Fibroblast of lung (primary cell): Measurements from ENCODE around the gene PRODH2. TPM values are rescaled to one million over a fixed set of nuclear protein-coding genes. Genes with fewer than 3 reads are reported as not detected.
A peak's percentile ranks its signal among the peaks of the same experiment; 100 is the strongest.

Experiments
- DNase-seq, 2 donors: peaks; one replicate each; pipeline versions ENCODE4 v3.0.0 to v3.0.0-alpha.2; 2010; ENCODE audit warnings: low read depth in 2 of 2
- H2AFZ ChIP-seq: 2 replicates; pipeline ENCODE4 v1.5.1; 2012; ENCODE audit warnings: low read length, control low read depth, inconsistent platforms
- H3K27ac ChIP-seq: 2 replicates; pipeline ENCODE4 v1.5.1; 2011; ENCODE audit warnings: low read length, control low read depth; ENCODE audit not compliant: insufficient read depth
- H3K27me3 ChIP-seq: 2 replicates; pipeline ENCODE4 v1.5.1; 2011; ENCODE audit warnings: mild to moderate bottlenecking, low read length; ENCODE audit not compliant: control insufficient read depth, insufficient read depth
- H3K36me3 ChIP-seq: 2 replicates; pipeline ENCODE4 v1.5.1; 2011; ENCODE audit warnings: low read length; ENCODE audit not compliant: control insufficient read depth, insufficient read depth
- H3K4me1 ChIP-seq: 2 replicates; pipeline ENCODE4 v1.5.1; 2011; ENCODE audit warnings: low read length; ENCODE audit not compliant: control insufficient read depth, insufficient read depth; ENCODE audit errors: extremely low read depth
- H3K4me2 ChIP-seq: 2 replicates; pipeline ENCODE4 v1.5.1; 2011; ENCODE audit warnings: low read length, control low read depth; ENCODE audit not compliant: insufficient read depth; ENCODE audit errors: extremely low read depth
- H3K4me3 ChIP-seq, 4 experiments: fragments of 200-600 bp in 1 of 4; sonication (generic) in 1 of 4; replicated peaks in 1 of 4; 2 replicates each; pipeline ENCODE4 v1.5.1; 2011 to 2016; ENCODE audit warnings: low read length in 4 of 4, low read depth in 3 of 4, mild to moderate bottlenecking in 3 of 4, control low read depth in 2 of 4, inconsistent platforms in 1 of 4, mixed read lengths in 1 of 4; ENCODE audit not compliant: insufficient read depth in 1 of 4; ENCODE audit errors: control extremely low read depth in 1 of 4
- H3K79me2 ChIP-seq: 2 replicates; pipeline ENCODE4 v1.5.1; 2012; ENCODE audit warnings: mild to moderate bottlenecking, low read length, inconsistent platforms; ENCODE audit not compliant: control insufficient read depth, insufficient read depth
- H3K9ac ChIP-seq: 2 replicates; pipeline ENCODE4 v1.5.1; 2011; ENCODE audit warnings: mild to moderate bottlenecking, low read length, control low read depth; ENCODE audit not compliant: insufficient read depth
- H3K9me3 ChIP-seq: 2 replicates; pipeline ENCODE4 v1.5.1; 2012; ENCODE audit warnings: low read depth, low read length; ENCODE audit not compliant: control insufficient read depth, insufficient read depth
- H4K20me1 ChIP-seq: 2 replicates; pipeline ENCODE4 v1.5.1; 2011; ENCODE audit warnings: low read length; ENCODE audit not compliant: control insufficient read depth, insufficient read depth; ENCODE audit errors: extremely low read depth
- EZH2 ChIP-seq: IDR thresholded peaks from 2 replicates; pipeline ENCODE4 v1.5.1; 2012; ENCODE audit warnings: low read length, control low read depth, mild to moderate bottlenecking; ENCODE audit errors: missing control alignments
- polyA plus RNA-seq, 2 donors: library from polyadenylated mRNA; depleted of rRNA in 1 of 2; stranded (reverse) in 1 of 2; unstranded in 1 of 2; fragments of >200 nt; gene quantifications; 2 replicates each; pipeline ENCODE4 v1.2.1, GENCODE V29; 2011 to 2012; ENCODE audit warnings: missing spikeins in 1 of 2
- total RNA-seq: library from RNA; depleted of rRNA; stranded (reverse); fragments of >200 nt; gene quantifications from 2 replicates; pipeline ENCODE4 v1.2.1, GENCODE V29; 2014
- TF ChIP-seq, protein P1 (sequence below), 2 donors: IDR thresholded peaks in 1 of 2; conservative IDR thresholded peaks in 1 of 2; 1 replicate in 1 of 2; 2 replicates in 1 of 2; pipeline ENCODE4 v1.5.1; 2011 to 2012; ENCODE audit warnings: low read length in 2 of 2, control low read depth in 1 of 2, inconsistent platforms in 1 of 2, low read depth in 1 of 2, mild to moderate bottlenecking in 1 of 2

The PRODH2 gene
- total and polyA plus RNA-seq, 2 donors (not counting 1 experiment from before 2014, with no cell fraction given): not detected

DNA sequence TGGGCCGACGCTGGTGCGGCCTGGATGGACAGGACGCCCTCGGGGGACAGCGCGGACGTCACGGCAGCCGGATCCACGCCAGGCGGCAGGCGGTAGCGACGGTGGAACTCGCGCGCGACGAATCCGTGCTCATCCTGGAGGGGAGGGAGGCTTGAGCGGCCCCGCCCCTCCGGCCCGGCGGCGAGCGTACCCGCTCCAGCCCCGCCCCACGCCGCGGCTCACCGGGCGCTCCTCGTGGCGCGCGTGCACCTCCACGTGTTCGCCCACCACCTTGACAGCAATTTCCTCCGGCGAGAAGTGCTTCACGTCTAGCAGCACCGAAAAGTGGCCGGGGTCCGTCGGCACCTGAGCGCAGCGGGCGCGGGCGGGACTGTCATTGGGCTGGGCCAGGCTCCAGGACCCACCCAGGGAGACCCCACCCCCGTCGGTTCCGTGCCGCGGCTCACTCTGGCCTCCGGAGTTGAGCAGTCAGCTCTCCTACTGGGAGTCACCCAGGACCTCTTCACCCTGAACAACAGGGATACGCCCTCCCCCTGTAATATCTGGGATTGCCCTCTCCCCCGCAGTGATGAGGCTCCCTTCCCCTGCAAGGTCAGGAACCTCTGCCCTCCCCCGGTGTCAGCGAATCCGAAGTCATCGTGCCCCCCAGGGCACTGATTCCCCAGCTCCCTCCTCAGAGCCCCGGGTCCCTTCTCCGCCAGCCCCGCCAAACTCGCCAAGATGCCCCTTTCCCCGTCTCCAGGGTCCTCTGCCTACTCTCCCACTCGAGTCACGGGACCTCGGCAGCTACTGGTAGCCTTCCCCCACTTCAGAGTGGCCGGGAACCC is 56.9 kb downstream of the PRODH2 start:
- Histone ChIP-seq H3K9me3 (no peaks in the 10 kb centered on the region), H3K4me3 (peak overlapping the region; percentile 69 to 87 (median 78)), H3K27me3 (no peaks in the 10 kb centered on the region), H4K20me1 (no peaks in the 10 kb centered on the region), H3K9ac (peak overlapping the region; percentile 94), H3K79me2 (peaks cover 22% of the 10 kb centered on the region), H3K4me1 (peaks cover 17% of the 10 kb centered on the region), H2AFZ (no peak overlapping the region), H3K27ac (peak overlapping the region; percentile 99), H3K4me2 (peak overlapping the region; percentile 91), H3K36me3 (peaks cover 27% of the 10 kb centered on the region)
- peak in 1 of 2 donors; percentile 86 for DNase-seq
- TF ChIP-seq, protein P1, sequence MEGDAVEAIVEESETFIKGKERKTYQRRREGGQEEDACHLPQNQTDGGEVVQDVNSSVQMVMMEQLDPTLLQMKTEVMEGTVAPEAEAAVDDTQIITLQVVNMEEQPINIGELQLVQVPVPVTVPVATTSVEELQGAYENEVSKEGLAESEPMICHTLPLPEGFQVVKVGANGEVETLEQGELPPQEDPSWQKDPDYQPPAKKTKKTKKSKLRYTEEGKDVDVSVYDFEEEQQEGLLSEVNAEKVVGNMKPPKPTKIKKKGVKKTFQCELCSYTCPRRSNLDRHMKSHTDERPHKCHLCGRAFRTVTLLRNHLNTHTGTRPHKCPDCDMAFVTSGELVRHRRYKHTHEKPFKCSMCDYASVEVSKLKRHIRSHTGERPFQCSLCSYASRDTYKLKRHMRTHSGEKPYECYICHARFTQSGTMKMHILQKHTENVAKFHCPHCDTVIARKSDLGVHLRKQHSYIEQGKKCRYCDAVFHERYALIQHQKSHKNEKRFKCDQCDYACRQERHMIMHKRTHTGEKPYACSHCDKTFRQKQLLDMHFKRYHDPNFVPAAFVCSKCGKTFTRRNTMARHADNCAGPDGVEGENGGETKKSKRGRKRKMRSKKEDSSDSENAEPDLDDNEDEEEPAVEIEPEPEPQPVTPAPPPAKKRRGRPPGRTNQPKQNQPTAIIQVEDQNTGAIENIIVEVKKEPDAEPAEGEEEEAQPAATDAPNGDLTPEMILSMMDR (conservative IDR thresholded peaks at IDR 0.05 in 1 of 2, IDR thresholded peaks at IDR 0.05 in 1 of 2; ENCODE audit: low read depth in 1 of 2, low read length in 2 of 2): no peak
- TF ChIP-seq EZH2: no peak

GRCh38 chr19:35755131-35755549 is 57.5 kb downstream of the PRODH2 start:
- Histone ChIP-seq H3K27ac (peak overlapping the region; percentile 99), H3K4me2 (peak overlapping the region; percentile 85), H3K79me2 (peaks cover 24% of the 10 kb centered on the region), H3K4me3 (peak overlapping the region; percentile 25 to 83 (median 38)), H3K9ac (peak overlapping the region; percentile 94), H3K9me3 (no peaks in the 10 kb centered on the region), H2AFZ (no peak overlapping the region), H3K27me3 (no peaks in the 10 kb centered on the region), H3K4me1 (peaks cover 17% of the 10 kb centered on the region), H3K36me3 (peaks cover 26% of the 10 kb centered on the region), H4K20me1 (no peaks in the 10 kb centered on the region)
- no peak for DNase-seq
- no peak for TF ChIP-seq EZH2
- TF ChIP-seq, protein P1 (conservative IDR thresholded peaks at IDR 0.05 in 1 of 2, IDR thresholded peaks at IDR 0.05 in 1 of 2; ENCODE audit: low read depth in 1 of 2, low read length in 2 of 2): no peak

GRCh38 chr19:35754370-35755130 is 58.1 kb downstream of the PRODH2 start:
- Histone ChIP-seq H3K27me3 (no peaks in the 10 kb centered on the region), H3K79me2 (peaks cover 24% of the 10 kb centered on the region), H2AFZ (no peak overlapping the region), H3K36me3 (peaks cover 23% of the 10 kb centered on the region), H3K4me1 (peaks cover 17% of the 10 kb centered on the region), H3K9me3 (no peaks in the 10 kb centered on the region), H3K27ac (peak overlapping the region; percentile 99), H4K20me1 (no peaks in the 10 kb centered on the region), H3K9ac (peak overlapping the region; percentile 94), H3K4me2 (no peak overlapping the region), H3K4me3 (peak overlapping the region in 2 of 4 experiments; percentile 49 to 83)
- peak in 1 of 2 donors; percentile 24 for DNase-seq
- no peak for TF ChIP-seq EZH2
- TF ChIP-seq, protein P1 (conservative IDR thresholded peaks at IDR 0.05 in 1 of 2, IDR thresholded peaks at IDR 0.05 in 1 of 2; ENCODE audit: low read depth in 1 of 2, low read length in 2 of 2): no peak
